ENCODE results near the gene WFDC1.

- TF ChIP-seq, protein P1, sequence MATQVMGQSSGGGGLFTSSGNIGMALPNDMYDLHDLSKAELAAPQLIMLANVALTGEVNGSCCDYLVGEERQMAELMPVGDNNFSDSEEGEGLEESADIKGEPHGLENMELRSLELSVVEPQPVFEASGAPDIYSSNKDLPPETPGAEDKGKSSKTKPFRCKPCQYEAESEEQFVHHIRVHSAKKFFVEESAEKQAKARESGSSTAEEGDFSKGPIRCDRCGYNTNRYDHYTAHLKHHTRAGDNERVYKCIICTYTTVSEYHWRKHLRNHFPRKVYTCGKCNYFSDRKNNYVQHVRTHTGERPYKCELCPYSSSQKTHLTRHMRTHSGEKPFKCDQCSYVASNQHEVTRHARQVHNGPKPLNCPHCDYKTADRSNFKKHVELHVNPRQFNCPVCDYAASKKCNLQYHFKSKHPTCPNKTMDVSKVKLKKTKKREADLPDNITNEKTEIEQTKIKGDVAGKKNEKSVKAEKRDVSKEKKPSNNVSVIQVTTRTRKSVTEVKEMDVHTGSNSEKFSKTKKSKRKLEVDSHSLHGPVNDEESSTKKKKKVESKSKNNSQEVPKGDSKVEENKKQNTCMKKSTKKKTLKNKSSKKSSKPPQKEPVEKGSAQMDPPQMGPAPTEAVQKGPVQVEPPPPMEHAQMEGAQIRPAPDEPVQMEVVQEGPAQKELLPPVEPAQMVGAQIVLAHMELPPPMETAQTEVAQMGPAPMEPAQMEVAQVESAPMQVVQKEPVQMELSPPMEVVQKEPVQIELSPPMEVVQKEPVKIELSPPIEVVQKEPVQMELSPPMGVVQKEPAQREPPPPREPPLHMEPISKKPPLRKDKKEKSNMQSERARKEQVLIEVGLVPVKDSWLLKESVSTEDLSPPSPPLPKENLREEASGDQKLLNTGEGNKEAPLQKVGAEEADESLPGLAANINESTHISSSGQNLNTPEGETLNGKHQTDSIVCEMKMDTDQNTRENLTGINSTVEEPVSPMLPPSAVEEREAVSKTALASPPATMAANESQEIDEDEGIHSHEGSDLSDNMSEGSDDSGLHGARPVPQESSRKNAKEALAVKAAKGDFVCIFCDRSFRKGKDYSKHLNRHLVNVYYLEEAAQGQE (IDR thresholded peaks at IDR 0.05; ENCODE audit: unreplicated experiment) = no peak
- TF ChIP-seq CTCF (conservative IDR thresholded peaks at IDR 0.05; ENCODE audit: low read depth in 2 of 2) = no peak
- no peak for TF ChIP-seq EZH2phosphoT487 (IDR thresholded peaks at IDR 0.05; ENCODE audit: unreplicated experiment)
Observed at GRCh38 chr16:84303023-84303422, 8.3 kb downstream of the WFDC1 start.
